Measurements from ENCODE around the gene KCNMA1.

DNA sequence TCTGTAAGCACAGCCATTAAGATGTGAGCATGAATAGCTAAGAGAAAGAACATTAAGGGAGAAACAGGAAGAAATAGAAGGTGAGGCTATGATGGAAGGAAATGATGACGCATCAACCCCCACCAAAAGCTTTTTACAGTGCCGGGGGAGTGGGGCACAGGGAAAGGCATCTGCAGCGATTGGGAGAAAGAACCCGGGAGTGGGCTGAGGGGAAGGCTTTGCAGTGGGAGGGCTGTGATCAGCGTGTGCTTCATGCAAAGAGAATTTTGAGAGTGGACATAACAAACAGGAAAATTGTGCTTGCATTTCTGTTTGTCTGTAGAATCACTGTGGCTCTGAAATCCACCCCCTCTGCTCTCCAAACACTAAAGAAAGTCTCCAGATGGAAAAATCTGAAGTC lies 250.8 kb downstream of the KCNMA1 start:
- TF ChIP-seq POLR2A (IDR thresholded peaks at IDR 0.05; ENCODE audit: borderline replicate concordance, extremely low read depth, insufficient read depth, insufficient read length) (no peak), EZH2phosphoT487 (IDR thresholded peaks at IDR 0.05; ENCODE audit: borderline replicate concordance) (no peak), ZNF274 (IDR thresholded peaks at IDR 0.05; ENCODE audit: low read depth, low read length) (no peak), EZH2 (IDR thresholded peaks at IDR 0.05) (no peak), TCF7L2 (IDR thresholded peaks at IDR 0.05; ENCODE audit: borderline replicate concordance, extremely low read depth, insufficient read depth, insufficient read length) (no peak)
- TF ChIP-seq, protein P1, sequence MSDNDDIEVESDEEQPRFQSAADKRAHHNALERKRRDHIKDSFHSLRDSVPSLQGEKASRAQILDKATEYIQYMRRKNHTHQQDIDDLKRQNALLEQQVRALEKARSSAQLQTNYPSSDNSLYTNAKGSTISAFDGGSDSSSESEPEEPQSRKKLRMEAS (IDR thresholded peaks at IDR 0.05): no peak
- TF ChIP-seq, protein P2, sequence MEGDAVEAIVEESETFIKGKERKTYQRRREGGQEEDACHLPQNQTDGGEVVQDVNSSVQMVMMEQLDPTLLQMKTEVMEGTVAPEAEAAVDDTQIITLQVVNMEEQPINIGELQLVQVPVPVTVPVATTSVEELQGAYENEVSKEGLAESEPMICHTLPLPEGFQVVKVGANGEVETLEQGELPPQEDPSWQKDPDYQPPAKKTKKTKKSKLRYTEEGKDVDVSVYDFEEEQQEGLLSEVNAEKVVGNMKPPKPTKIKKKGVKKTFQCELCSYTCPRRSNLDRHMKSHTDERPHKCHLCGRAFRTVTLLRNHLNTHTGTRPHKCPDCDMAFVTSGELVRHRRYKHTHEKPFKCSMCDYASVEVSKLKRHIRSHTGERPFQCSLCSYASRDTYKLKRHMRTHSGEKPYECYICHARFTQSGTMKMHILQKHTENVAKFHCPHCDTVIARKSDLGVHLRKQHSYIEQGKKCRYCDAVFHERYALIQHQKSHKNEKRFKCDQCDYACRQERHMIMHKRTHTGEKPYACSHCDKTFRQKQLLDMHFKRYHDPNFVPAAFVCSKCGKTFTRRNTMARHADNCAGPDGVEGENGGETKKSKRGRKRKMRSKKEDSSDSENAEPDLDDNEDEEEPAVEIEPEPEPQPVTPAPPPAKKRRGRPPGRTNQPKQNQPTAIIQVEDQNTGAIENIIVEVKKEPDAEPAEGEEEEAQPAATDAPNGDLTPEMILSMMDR (IDR thresholded peaks at IDR 0.05 in 2 of 3, conservative IDR thresholded peaks at IDR 0.05 in 1 of 3; ENCODE audit: borderline replicate concordance in 1 of 3, insufficient read depth in 1 of 3, low read depth in 2 of 3, low read length in 2 of 3): no peak

All from HCT116 (cell line).